Stimulated activated CD4-positive, alpha-beta T cell treated with anti-CD3 and anti-CD28 coated beads, Interleukin-12 subunit alpha, Interleukin-12 subunit beta, amount 100 ng/mL, for 48 hours (primary cell): Measurements from ENCODE around the gene ABCD4.

Experiments
- DNase-seq, 3 donors: peaks; one replicate each; pipeline ENCODE4 v3.0.0-alpha.2; 2020; ENCODE audit warnings: low read depth in 2 of 3, low spot score in 1 of 3

Gene ABCD4

DNA sequence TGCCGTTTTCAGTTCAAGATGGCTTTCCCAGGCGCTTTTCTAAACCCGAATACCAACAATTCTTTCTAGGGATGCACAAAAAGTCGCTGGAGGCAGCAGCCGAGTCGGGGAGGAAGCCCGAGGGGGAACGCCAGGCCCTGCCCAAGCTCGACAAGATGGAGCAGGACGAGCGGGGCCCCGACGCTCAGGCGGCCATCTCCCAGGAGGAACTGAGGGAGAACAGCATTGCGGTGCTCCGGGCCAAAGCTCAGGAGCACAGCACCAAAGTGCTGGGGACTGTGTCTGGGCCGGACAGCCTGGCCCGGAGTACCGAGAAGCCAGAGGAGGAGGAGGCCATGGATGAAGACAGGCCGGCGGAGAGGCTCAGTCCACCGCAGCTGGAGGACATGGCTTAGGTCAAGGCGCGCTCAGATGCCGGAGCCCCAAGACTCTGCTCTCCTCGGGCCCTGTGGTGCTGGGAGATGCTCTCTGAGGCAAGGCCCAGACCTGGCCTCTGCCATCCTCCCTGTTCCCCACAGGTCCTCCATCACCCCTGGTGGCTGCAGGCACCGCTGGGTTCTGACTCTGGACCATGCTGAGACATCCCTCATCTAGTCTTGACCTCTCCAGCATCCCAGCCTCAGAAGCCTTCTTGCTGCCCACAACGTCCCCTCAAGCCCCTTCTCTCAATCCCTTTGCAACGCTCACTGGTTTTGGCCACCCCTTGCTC, 42.1 kb downstream of the ABCD4 start:
- no peak for DNase-seq

DNA sequence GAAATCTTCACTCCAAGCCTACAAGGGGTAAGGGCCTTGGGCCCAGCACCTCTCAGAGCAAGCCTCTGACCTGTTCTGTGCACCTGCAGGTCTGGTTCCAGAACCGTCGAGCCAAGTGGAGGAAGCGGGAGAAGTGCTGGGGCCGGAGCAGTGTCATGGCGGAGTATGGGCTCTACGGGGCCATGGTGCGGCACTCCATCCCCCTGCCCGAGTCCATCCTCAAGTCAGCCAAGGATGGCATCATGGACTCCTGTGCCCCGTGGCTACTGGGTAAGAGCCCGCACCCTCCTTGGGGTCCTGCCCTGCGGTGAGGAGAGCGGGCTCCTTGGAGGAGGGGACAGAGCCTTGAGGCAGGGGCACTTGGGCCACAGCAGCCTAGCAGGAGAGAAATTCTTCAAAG, 43.2 kb downstream of the ABCD4 start:
- no peak for DNase-seq

DNA sequence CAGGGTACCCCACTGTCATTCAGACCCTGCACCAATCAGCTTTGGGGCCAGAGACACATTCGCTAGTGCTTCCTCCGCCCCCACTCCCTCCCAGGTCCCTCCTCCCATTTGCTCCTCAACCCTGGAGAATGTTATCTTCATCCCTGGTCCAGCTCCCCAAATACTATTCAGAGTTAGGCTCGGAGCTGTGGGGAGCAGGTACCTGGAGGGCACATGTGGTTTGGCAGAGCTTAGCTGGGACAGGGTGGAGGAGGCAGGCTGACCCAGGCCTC, 44.0 kb downstream of the ABCD4 start:
- no peak for DNase-seq

DNA sequence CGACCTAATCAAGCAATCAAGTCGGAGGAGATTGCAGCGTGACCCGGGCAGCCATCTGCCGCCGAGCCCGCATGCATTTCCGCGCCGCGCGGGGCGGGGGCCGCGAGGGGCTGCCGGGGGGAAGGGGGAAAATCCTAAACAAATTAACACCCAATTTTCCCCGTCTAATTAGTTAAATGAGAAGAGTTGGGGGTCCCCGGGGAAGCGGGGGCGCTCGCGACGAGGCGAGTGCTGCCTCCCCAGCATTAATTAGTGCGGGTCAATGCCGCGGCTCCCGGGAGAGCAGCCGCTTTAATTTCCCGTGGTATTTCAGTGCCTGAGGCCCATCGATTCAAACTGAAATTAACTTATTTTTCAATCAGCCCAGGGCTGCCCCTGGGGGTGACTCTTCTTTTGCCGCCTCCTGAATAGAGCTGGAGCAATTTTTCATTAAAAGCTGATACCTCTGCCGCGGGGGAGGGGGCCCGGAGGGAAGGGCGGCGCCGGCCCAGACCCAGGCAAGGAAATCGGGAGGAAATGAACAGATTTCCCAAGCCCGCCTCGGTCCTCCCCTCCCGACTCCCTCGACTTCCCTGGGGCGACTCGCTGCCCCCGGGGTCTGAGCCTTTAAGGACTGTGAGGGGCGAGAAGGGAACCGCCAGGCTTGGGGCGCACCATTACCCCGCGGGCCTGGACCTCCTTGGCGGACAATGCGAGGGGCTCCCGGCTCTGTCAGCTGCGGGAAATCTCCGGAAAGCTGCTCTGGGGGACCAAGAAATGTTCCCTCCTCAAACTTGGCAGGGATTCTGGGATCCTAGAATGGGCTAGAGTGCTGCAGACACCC, 44.6 kb downstream of the ABCD4 start:
- DNase-seq, result no peak

- peak; percentile 41 to 58 (median 45) for DNase-seq
These were observed 45.4 kb downstream of the ABCD4 start for GRCh38 chr14:74257078-74257940.

DNA sequence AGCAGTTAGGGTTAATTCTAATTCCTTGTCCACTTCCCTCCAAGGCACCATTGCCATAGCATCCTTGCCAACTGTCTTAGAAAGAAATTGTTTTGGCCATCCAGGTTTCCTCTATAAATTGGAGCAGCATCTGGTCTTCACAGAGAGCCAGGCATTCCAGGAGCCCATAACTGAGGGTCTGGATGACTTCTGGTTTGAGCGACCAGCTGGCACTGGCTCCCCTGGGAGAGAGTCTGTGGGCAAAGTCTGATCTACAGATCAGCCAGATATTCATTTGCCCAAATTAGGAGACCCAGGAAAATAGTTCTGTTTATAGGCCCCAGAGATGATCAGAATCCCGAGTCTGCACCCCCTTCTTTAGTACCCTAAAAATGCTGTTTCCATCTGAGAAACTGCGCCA, 47.5 kb downstream of the ABCD4 start:
- no peak for DNase-seq

DNA sequence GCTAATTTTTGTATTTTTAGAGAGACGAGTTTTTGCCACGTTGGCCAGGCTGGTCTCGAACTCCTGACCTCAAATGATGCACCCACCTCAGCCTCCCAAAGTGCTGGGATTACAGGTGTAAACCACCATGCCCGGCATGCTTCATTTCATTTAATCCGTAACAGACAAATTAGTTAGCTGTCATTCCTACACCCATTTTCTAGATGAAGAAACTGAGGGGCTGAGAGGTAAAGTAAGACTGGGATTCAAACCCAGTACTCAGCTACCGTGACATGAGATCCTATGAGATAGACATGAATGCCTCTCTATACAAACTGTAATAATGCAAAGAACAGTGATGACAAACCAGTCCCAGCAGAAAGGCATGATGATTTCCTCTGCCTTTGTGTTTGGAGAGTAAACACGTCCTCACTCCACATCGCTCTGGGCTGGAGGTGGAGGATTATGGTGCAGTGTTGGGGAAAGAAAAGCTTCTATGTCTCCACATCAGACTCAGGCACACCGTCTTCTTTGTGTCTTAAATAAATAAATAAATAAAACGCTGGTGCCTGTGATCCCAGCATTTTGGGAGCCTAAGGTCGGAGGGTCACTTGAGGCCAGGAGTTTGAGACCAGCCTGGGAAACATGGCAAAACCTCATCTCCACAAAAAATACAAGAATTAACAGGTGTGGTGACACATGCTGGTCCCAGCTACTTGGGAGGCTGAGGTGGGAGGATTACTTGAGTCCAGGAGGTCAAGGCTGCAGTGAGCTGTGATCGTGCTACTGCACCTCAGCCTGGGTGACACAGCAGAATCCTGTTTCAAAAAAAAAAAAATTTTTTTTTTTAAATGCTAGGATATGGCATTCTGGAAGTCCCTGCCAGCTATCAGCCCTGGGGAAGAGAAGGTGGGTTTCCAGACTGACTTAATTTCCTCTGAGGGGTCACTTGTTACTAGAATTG, 53.0 kb downstream of the ABCD4 start:
- no peak for DNase-seq

GRCh38 chr14:74248017-74248416, 54.7 kb downstream of the ABCD4 start:
- DNase-seq, result no peak

DNA sequence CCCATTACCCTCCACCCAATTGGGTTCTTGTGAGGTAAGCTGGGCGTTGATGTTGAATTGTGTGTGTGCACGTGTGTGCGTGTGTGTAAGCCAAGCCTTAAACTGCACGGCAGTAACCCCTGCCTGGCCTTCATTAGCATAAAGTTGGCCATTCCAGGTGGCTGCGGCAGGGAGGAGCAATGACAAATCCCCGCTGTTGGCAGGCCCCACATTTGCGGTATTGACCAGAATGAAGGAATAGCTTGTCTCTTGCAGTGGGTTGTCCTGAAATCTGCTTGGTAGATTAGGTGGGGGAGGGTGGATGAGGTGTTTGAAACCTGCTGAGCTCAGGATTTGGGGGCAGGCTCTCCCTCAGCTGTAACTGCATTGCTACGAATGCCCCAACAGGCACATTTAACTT, 56.2 kb downstream of the ABCD4 start:
- DNase-seq, result no peak

DNA sequence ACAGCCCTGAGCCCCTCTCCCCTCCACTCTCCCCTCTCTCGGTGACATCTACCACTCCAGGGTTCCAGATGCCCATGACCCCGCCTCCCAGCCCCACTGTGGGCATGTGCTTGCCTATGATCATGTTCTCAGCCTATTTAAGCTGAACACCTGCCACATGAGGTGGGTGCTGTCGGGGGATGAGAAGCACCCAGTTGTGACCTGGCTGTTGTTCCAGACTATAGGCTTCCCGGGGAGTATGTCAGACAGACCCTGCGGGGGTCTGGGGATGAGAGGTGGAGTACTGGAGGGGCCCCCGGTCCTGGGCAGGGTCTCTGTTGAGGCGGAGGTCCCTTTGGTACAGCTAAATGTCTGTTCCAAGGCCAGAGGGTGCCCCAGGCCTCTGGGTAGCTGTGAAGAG, 57.4 kb downstream of the ABCD4 start:
- no peak for DNase-seq

- DNase-seq, result no peak
These were observed 58.6 kb downstream of the ABCD4 start for GRCh38 chr14:74244115-74244514.

DNA sequence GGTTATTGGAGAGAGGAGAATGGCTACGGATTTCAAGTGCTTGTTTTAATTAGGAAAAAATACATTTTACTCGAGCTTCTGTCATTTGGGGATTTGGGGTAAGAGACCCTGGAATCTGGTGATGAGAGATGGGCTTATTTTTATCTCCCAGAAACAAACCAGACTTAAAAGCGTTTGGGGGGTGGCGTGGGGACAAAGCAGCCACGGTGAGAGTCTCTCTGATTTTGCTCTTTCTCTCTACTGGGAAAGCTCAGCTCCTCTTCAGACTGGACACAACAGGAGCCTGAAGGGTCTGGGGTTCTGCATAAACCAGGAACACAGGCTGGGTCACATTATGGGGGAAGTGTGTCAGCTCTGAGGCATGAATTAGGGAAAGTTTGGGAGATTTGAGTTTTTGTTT, 59.7 kb downstream of the ABCD4 start:
- no peak for DNase-seq

GRCh38 chr14:74242780-74243042, 60.0 kb downstream of the ABCD4 start:
- no peak for DNase-seq

DNA sequence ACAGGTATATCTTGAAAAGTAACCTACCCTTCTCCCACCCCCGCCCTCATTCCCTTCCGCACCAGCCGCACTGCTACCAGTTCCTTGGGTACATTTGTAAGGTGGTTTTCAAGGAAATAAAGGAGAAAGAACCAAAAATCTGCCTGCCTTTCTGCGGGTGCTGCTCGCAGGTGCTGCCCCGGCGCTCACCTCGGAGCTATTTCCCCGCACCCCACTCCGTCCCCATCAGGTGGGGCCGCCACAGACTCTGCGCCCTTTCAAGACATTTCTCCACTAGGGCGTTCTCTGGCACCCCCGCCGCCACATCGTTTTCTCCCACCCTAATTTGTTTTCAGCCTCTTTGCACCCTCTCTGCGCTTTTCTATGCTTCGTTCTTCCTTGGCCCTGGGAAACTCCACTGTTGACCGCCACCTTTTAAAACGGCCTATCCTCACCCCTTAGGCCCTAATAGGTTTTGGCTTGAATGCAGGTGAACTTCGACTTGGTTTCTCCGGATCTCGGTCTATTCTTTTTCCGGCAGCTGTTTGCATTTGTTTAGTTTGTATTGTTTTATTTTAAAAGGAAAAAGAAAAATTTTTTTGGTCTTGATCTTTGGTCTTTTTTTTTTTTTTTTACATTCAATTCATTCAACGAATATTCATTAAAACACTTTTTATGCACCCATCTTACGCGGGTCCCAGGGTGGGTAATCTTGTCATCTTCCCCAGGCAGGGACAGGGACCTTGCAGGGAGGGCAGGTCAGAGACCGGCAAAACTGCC, 60.5 kb downstream of the ABCD4 start:
- no peak for DNase-seq

DNA sequence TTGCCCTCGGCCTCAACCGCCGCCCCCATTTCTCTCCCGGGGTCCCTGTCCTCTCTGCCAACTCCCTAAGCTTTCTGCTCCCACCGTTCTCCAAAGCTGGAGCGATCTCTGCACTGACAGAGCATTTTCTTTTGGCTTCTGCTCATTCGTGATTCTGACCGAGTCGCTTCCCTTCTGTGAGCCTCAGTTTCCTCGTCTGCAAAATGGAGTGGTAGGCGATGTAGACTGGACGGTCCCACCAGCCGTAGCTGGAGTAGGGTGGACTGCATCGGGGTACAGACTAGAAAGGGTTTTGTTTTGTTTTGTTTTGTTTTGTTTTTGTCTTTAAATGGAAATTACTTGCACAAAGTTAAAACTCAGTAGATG, 61.1 kb downstream of the ABCD4 start:
- DNase-seq, result no peak

DNA sequence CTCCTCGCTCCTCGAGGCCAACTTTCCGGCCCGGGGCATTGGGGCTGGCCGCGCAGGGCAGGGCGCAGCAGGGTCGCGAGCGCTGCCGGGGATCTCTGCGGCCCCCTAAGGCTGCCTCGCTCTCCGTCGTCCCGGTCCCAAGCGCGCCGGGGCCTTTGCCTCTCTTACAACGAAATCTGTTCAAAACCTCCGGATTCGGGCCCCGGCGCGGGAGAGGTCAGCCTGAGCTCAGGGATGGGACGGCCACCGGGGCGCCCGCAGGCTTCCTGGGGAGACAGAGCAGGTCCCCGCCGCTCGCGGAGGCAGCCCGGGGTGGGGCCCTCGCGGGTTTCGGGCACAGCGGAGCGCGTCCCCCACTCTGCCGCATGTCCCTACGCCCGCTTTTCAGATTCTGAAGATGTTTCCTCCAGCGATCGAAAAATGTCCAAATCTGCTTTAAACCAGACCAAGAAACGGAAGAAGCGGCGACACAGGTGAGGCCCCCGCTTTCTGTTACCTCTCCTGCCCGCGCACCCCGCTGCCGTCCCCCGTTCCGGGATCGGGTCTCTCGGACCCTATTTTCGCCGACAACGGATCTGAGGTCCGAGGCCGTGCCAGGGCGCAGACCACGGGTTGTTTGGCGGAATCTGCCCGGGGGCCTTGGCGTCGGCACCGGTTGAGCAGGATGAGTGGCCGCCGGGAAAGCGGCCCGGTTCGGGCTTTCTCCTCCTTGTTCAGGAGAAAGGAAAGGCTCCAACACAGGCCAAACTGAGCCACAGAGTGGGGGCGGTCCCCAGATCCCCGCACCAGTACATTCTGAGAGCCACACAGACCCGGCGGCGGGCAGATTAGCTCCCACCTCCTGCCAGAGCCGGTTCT, 61.7 kb downstream of the ABCD4 start:
- DNase-seq, result no peak

DNA sequence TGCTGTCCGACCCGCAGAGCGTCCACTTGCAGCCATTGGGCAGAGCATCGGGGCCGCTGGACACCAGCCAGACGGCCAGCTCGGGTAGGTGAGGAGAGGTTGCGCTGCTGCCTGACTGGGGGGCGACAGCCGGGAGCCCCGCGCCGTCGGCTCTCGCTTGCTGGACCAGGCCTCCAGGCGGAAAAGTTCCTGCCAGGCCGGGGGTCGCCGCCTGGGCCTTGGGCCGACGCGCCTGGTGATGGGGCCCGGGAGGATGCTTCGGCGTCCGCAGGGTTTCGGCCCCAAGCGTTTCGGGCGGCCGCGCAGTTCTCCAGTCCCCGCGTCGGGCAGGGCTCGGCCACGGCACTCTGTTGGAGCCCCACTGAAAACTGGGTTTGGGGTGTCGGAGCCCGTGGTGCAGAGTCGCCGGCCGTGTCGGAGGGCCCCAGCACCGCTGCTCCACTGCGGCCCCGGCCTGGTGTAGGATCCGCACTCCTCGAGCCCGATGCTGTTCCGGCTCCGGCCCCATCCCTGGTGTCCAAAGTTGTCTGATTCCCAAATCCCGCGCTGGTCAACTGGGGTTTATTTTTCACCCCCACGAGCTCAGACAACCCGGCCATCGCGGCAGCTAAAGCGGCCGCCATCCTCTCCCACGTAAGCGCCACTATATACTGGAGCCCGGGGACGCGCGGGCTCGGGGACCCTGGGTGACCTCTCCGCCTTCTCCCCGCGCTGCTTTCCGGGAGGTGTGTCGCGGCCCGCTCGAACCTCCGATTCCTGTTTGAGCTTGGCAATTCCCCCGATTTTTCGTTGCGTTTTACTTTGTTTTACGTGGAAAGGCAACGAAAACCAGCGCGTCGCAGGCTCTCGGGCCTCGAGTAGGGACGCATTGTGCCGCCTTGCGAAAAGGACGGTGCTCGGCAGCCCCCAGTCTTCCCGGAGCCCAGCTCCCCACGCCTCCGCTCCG, 62.6 kb downstream of the ABCD4 start:
- no peak for DNase-seq
